K562 (cell line): ENCODE results near the gene UPF2. TPM values are rescaled to one million over a fixed set of nuclear protein-coding genes. Genes with fewer than 3 reads are reported as not detected.

ENCODE experiments used
- ATAC-seq: fragments of 200-7000 bp; cut with Tn5 transposase; 3 replicates; pipeline ENCODE4 v1.9.1; 2020; ENCODE audit warnings: moderate library complexity
- BruUV-seq: library from RNA; stranded (reverse); fragments of 400-500 nt; replicated peaks from 2 replicates; lab custom pipeline; 2021; lab: Mats Ljungman, UMichigan
- CTCF ChIA-PET: fragments of 300-600 bp; formaldehyde crosslinking; extraction: SDS; loops from one replicate; lab custom pipeline; 2021; ENCODE audit warnings: low intra/inter-chr PET ratio; lab: Yijun Ruan, JAX
- POLR2A ChIA-PET: fragments of 300-600, 350-650 bp; sonication (Branson Sonifier 250); formaldehyde crosslinking; extraction: SDS; loops from one replicate; lab custom pipeline; 2021; ENCODE audit warnings: antibody characterized with exemption, inconsistent platforms; lab: Yijun Ruan, JAX
- DNase-seq, 4 experiments: peaks; one replicate each; pipeline versions ENCODE4 v3.0.0 to v3.0.0-alpha.2; 2011 to 2018; ENCODE audit warnings: low spot score in 3 of 4, mixed read lengths in 3 of 4; ENCODE audit errors: extremely low read depth in 1 of 4
- FAIRE-seq: peaks from 2 replicates; lab custom pipeline; 2011; peaks lifted over from hg19 to GRCh38; lab: Jason Lieb, UNC
- H2AFZ ChIP-seq: 2 replicates; pipeline ENCODE4 v1.6.0; 2011; ENCODE audit warnings: low read depth, low read length, control low read depth, inconsistent platforms
- H3K27ac ChIP-seq: fragments of 200-600 bp; 3 replicates; pipeline ENCODE4 v1.8.0; 2011; ENCODE audit warnings: low read depth, mild to moderate bottlenecking, control low read depth, inconsistent platforms, low read length, moderate library complexity, mixed read lengths; ENCODE audit errors: extremely low read depth
- H3K27me3 ChIP-seq, 2 experiments: fragments of 300-600 bp in 1 of 2; 2 replicates in 1 of 2; 3 replicates in 1 of 2; pipeline versions ENCODE4 v1.6.0 to v1.8.0; 2011; ENCODE audit warnings: inconsistent platforms in 2 of 2, low read length in 2 of 2, mild to moderate bottlenecking in 1 of 2, mixed read lengths in 1 of 2, moderate library complexity in 1 of 2; ENCODE audit not compliant: control insufficient read depth in 2 of 2, insufficient read depth in 2 of 2
- H3K36me3 ChIP-seq: fragments of 300-600 bp; 3 replicates; pipeline ENCODE4 v1.8.0; 2011; ENCODE audit warnings: mild to moderate bottlenecking, low read length, inconsistent platforms; ENCODE audit not compliant: control insufficient read depth, insufficient read depth
- H3K4me1 ChIP-seq, 2 experiments: fragments of 200-600 bp in 1 of 2; replicated peaks in 1 of 2; 2 replicates in 1 of 2; 3 replicates in 1 of 2; pipeline versions ENCODE4 v1.5.1 to v1.8.0; 2011; ENCODE audit warnings: inconsistent platforms in 2 of 2, low read length in 2 of 2, mild to moderate bottlenecking in 1 of 2, mixed read lengths in 1 of 2, moderate library complexity in 1 of 2; ENCODE audit not compliant: control insufficient read depth in 2 of 2, insufficient read depth in 2 of 2
- H3K4me2 ChIP-seq: 2 replicates; pipeline ENCODE4 v1.6.1; 2011; ENCODE audit warnings: low read length, control low read depth, inconsistent platforms, mixed read lengths; ENCODE audit not compliant: insufficient read depth
- H3K4me3 ChIP-seq: fragments of 200-600 bp; sonication (generic), shearing (Covaris generic); 2 replicates; pipeline ENCODE4 v1.5.1; 2016; ENCODE audit warnings: control low read depth, inconsistent platforms
- H3K79me2 ChIP-seq: fragments of 200-600 bp; 3 replicates; pipeline ENCODE4 v1.8.0; 2011; ENCODE audit warnings: low read length, inconsistent platforms; ENCODE audit not compliant: control insufficient read depth, insufficient read depth
- H3K9ac ChIP-seq, 2 experiments: 2 replicates each; pipeline versions ENCODE4 v1.6.0 to v1.6.1; 2011; ENCODE audit warnings: low read depth in 2 of 2, low read length in 2 of 2, control low read depth in 1 of 2, inconsistent platforms in 1 of 2, mild to moderate bottlenecking in 1 of 2, mixed read lengths in 1 of 2; ENCODE audit not compliant: insufficient read depth in 1 of 2
- H3K9me1 ChIP-seq: one replicate; pipeline ENCODE4 v1.6.0; 2011; ENCODE audit warnings: inconsistent platforms, mild to moderate bottlenecking, low read length, moderate library complexity; ENCODE audit not compliant: control insufficient read depth, insufficient read depth
- H3K9me3 ChIP-seq: replicated peaks from 2 replicates; pipeline ENCODE4 v1.5.1; 2011; ENCODE audit warnings: low read depth, low read length, inconsistent platforms; ENCODE audit not compliant: control insufficient read depth, insufficient read depth
- H4K20me1 ChIP-seq: replicated peaks from 2 replicates; pipeline ENCODE4 v1.6.1; 2011; ENCODE audit warnings: low read length, inconsistent platforms, mixed read lengths; ENCODE audit not compliant: control insufficient read depth, insufficient read depth
- CBFA2T2 ChIP-seq: fragments of 450-650 bp; conservative IDR thresholded peaks from 2 replicates; pipeline ENCODE4 v1.6.1; 2017; ENCODE audit warnings: mild to moderate bottlenecking
- LCOR ChIP-seq: sonication (generic); formaldehyde crosslinking; IDR thresholded peaks from 2 replicates; pipeline ENCODE4 v1.8.0; 2022; ENCODE audit warnings: mild to moderate bottlenecking, missing genetic modification reagents
- NEUROD1 ChIP-seq: fragments of 150-350 bp; IDR thresholded peaks from 2 replicates; pipeline ENCODE4 v1.6.1; 2014; ENCODE audit warnings: borderline replicate concordance, low read length, low read depth; ENCODE audit not compliant: partially characterized antibody
- SIX5 ChIP-seq, 2 experiments: IDR thresholded peaks; 2 replicates each; pipeline ENCODE4 v1.6.1; 2011; ENCODE audit warnings: low read length in 2 of 2, borderline replicate concordance in 1 of 2, low read depth in 1 of 2, mild to moderate bottlenecking in 1 of 2, moderate library complexity in 1 of 2; ENCODE audit not compliant: insufficient read depth in 1 of 2
- SNRNP70 ChIP-seq: fragments of 200-400 bp; formaldehyde crosslinking; optimal IDR thresholded peaks from 2 replicates; pipeline ENCODE3; 2017; ENCODE audit warnings: low read depth, low read length
- TBP ChIP-seq: optimal IDR thresholded peaks from 2 replicates; pipeline ENCODE3; 2011; ENCODE audit warnings: low read depth, low read length, improper control_type of control experiment
- ZNF75A ChIP-seq: fragments of 450-650 bp; formaldehyde crosslinking; IDR thresholded peaks from 2 replicates; pipeline ENCODE4 v1.4.0; 2020; ENCODE audit warnings: mild to moderate bottlenecking
- in situ Hi-C: fragments of 300-500 bp; cut with MboI; formaldehyde crosslinking; loops from 4 replicates; pipeline ENCODE4 v1.15.0; 2018; ENCODE audit warnings: inconsistent platforms, mixed read lengths
- intact Hi-C: fragments of 100-400 bp; cut with micrococcal nuclease; formaldehyde crosslinking; loops from 2 replicates; pipeline ENCODE4 v1.14.2; 2022
- polyA plus RNA-seq, 8 experiments: library from polyadenylated mRNA; depleted of rRNA in 4 of 8; stranded (reverse) in 5 of 8; unstranded in 3 of 8; fragments of >200 nt; fragmentation: Nextera tagmentation in 2 of 8; fragmentation: Illumina TruSeq in 1 of 8; extraction: Ambion mirVana in 2 of 8; extraction: Trizol in 1 of 8; gene quantifications; 2 replicates each; pipeline versions ENCODE4 v1.2.1 to v1.2.3, GENCODE V29; 2011 to 2014; ENCODE audit warnings: inconsistent platforms in 1 of 8, missing spikeins in 1 of 8
- total RNA-seq, 7 experiments: library from RNA; depleted of rRNA in 6 of 7; stranded (reverse); fragments of >200 nt in 6 of 7; fragmentation: Illumina TruSeq in 2 of 7; extraction: Trizol in 2 of 7; gene quantifications; 2 replicates each; pipeline versions ENCODE4 v1.2.1 to v1.2.3, GENCODE V29; 2011 to 2021; ENCODE audit warnings: low replicate concordance in 1 of 7
- TF ChIP-seq, protein P1 (sequence below): sonication (generic); formaldehyde crosslinking; IDR thresholded peaks from 2 replicates; pipeline ENCODE4 v1.4.0; 2020; ENCODE audit warnings: mild to moderate bottlenecking, missing genetic modification reagents
- TF ChIP-seq, protein P2 (sequence below): fragments of 450-650 bp; IDR thresholded peaks from 2 replicates; pipeline ENCODE4 v1.6.1; 2017; ENCODE audit warnings: antibody characterized with exemption, mild to moderate bottlenecking
- TF ChIP-seq, protein P3 (sequence below), 2 experiments: fragments of 150-350 bp in 1 of 2; IDR thresholded peaks; 2 replicates each; pipeline ENCODE4 v1.6.1; 2012 to 2016; ENCODE audit warnings: low read depth in 2 of 2, low read length in 2 of 2, mild to moderate bottlenecking in 1 of 2, moderate library complexity in 1 of 2

Gene UPF2
- total and polyA plus RNA-seq, 9 of the 15 experiments (the other 6 are each of a cell fraction or from before 2014, with no cell fraction given), result 13.9 to 37.7 (median 23.7) TPM

DNA sequence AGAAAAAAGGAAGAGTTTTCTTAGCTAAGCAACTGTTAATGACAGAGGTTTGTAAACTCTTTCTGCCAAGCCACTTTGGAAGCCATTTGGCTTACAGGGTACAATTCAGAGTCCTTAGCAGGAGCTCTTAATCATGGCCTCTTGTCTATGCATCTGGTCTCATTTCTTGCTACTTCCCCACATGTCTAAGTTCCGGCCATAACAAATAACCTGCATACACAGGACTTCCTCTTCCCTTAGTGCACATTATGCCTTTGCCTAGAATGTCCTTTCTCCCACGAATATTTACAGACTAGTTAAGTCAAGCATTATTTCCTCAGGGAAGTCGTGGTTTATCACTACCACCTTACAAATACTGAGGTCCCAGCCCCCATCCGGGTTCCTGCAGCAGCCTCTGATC, 8.6 kb upstream of the UPF2 start (continued):
- TF ChIP-seq, protein P1, sequence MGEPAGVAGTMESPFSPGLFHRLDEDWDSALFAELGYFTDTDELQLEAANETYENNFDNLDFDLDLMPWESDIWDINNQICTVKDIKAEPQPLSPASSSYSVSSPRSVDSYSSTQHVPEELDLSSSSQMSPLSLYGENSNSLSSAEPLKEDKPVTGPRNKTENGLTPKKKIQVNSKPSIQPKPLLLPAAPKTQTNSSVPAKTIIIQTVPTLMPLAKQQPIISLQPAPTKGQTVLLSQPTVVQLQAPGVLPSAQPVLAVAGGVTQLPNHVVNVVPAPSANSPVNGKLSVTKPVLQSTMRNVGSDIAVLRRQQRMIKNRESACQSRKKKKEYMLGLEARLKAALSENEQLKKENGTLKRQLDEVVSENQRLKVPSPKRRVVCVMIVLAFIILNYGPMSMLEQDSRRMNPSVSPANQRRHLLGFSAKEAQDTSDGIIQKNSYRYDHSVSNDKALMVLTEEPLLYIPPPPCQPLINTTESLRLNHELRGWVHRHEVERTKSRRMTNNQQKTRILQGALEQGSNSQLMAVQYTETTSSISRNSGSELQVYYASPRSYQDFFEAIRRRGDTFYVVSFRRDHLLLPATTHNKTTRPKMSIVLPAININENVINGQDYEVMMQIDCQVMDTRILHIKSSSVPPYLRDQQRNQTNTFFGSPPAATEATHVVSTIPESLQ, result no peak
- TF ChIP-seq, protein P2, sequence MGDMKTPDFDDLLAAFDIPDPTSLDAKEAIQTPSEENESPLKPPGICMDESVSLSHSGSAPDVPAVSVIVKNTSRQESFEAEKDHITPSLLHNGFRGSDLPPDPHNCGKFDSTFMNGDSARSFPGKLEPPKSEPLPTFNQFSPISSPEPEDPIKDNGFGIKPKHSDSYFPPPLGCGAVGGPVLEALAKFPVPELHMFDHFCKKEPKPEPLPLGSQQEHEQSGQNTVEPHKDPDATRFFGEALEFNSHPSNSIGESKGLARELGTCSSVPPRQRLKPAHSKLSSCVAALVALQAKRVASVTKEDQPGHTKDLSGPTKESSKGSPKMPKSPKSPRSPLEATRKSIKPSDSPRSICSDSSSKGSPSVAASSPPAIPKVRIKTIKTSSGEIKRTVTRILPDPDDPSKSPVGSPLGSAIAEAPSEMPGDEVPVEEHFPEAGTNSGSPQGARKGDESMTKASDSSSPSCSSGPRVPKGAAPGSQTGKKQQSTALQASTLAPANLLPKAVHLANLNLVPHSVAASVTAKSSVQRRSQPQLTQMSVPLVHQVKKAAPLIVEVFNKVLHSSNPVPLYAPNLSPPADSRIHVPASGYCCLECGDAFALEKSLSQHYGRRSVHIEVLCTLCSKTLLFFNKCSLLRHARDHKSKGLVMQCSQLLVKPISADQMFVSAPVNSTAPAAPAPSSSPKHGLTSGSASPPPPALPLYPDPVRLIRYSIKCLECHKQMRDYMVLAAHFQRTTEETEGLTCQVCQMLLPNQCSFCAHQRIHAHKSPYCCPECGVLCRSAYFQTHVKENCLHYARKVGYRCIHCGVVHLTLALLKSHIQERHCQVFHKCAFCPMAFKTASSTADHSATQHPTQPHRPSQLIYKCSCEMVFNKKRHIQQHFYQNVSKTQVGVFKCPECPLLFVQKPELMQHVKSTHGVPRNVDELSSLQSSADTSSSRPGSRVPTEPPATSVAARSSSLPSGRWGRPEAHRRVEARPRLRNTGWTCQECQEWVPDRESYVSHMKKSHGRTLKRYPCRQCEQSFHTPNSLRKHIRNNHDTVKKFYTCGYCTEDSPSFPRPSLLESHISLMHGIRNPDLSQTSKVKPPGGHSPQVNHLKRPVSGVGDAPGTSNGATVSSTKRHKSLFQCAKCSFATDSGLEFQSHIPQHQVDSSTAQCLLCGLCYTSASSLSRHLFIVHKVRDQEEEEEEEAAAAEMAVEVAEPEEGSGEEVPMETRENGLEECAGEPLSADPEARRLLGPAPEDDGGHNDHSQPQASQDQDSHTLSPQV, result peak; percentile 36; the same call in 1 of the 2 replicates
- no peak for TF ChIP-seq SNRNP70

DNA sequence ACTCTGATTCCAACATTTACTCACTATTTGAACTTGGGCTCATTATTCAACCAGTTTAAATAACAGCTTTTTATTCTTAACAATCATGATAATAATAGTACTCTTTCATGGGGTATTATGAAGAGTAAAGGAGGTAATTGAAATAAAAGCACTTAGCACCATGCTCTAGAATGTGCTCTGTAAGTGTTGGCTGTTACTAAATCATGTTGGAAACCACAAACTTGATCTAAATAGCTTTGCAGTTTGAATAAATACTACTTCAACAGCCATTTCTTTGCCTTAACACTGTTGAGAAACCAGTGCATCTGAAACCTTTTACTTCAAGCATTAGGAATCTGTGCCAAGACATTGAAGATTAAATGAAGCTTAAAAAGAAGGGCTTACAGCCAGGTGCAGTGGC, 7.9 kb upstream of the UPF2 start:
- intact Hi-C loops, result no loop called here
- CTCF ChIA-PET, result no interaction called here
- BruUV-seq, result no TSS peak
- TF ChIP-seq NEUROD1, result no peak
- TF ChIP-seq, protein P3, sequence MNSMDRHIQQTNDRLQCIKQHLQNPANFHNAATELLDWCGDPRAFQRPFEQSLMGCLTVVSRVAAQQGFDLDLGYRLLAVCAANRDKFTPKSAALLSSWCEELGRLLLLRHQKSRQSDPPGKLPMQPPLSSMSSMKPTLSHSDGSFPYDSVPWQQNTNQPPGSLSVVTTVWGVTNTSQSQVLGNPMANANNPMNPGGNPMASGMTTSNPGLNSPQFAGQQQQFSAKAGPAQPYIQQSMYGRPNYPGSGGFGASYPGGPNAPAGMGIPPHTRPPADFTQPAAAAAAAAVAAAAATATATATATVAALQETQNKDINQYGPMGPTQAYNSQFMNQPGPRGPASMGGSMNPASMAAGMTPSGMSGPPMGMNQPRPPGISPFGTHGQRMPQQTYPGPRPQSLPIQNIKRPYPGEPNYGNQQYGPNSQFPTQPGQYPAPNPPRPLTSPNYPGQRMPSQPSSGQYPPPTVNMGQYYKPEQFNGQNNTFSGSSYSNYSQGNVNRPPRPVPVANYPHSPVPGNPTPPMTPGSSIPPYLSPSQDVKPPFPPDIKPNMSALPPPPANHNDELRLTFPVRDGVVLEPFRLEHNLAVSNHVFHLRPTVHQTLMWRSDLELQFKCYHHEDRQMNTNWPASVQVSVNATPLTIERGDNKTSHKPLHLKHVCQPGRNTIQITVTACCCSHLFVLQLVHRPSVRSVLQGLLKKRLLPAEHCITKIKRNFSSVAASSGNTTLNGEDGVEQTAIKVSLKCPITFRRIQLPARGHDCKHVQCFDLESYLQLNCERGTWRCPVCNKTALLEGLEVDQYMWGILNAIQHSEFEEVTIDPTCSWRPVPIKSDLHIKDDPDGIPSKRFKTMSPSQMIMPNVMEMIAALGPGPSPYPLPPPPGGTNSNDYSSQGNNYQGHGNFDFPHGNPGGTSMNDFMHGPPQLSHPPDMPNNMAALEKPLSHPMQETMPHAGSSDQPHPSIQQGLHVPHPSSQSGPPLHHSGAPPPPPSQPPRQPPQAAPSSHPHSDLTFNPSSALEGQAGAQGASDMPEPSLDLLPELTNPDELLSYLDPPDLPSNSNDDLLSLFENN (IDR thresholded peaks at IDR 0.05; ENCODE audit: low read depth in 2 of 2, low read length in 2 of 2), result no peak
- no peak for TF ChIP-seq LCOR (CRISPR knock-in tag)
- TF ChIP-seq ZNF75A (CRISPR knock-in tag), result no peak
- no peak for TF ChIP-seq TBP
- no peak for TF ChIP-seq CBFA2T2
- no peak for TF ChIP-seq SIX5 (IDR thresholded peaks at IDR 0.05; ENCODE audit: borderline replicate concordance in 1 of 2, insufficient read depth in 1 of 2, low read depth in 1 of 2, low read length in 2 of 2)

More for the DNA sequence above, 7.9 kb upstream of the UPF2 start:
- H3K9me1 ChIP-seq, result no peaks in the 10 kb centered on the region
- H3K4me1 ChIP-seq, result peaks cover 8 to 18% of the 10 kb centered on the region in 2 experiments
- no peaks in the 10 kb centered on the region for H4K20me1 ChIP-seq
- no peaks in the 10 kb centered on the region for H3K79me2 ChIP-seq
- DNase-seq (no peak), ATAC-seq (no peak), FAIRE-seq (no peak)
- H3K4me2 ChIP-seq, result no peak overlapping the region
- no peaks in the 10 kb centered on the region for H3K27me3 ChIP-seq
- no peaks in the 10 kb centered on the region for H3K9me3 ChIP-seq
- H2AFZ ChIP-seq, result peak overlapping the region; percentile 97
- no peaks in the 10 kb centered on the region for H3K36me3 ChIP-seq
- no peak overlapping the region for H3K9ac ChIP-seq
- H3K27ac ChIP-seq, result no peak overlapping the region
- in situ Hi-C loops, result no loop called here
- POLR2A ChIA-PET, result interaction anchor here (0.6 kb wide), 2 partner anchors 148 to 678 kb away, joined by 3 read pairs; no protein-coding TSS in a partner anchor
- H3K4me3 ChIP-seq, result no peak overlapping the region
